Loucy (cell line): ENCODE data around the gene ANKRD13D.

ENCODE experiments used
- H2AFZ ChIP-seq: fragments of 200-600 bp; sonication (generic); 2 replicates; pipeline ENCODE4 v1.6.0; 2016; ENCODE audit warnings: antibody characterized with exemption, mild to moderate bottlenecking, low read length, moderate library complexity
- H3F3A ChIP-seq: fragments of 200-600 bp; 2 replicates; pipeline ENCODE4 v1.6.0; 2016; ENCODE audit warnings: antibody characterized with exemption, low read depth, mild to moderate bottlenecking
- H3K27me3 ChIP-seq: fragments of 200-600 bp; sonication (generic); 2 replicates; pipeline ENCODE4 v1.6.1; 2014; ENCODE audit warnings: low read length, mild to moderate bottlenecking; ENCODE audit not compliant: insufficient read depth, poor library complexity, severe bottlenecking
- H3K36me3 ChIP-seq: fragments of 200-600 bp; sonication (generic); 2 replicates; pipeline ENCODE4 v1.6.1; 2016; ENCODE audit warnings: low read length; ENCODE audit not compliant: insufficient read depth
- H3K4me1 ChIP-seq: fragments of 200-600 bp; sonication (generic); 2 replicates; pipeline ENCODE4 v1.5.1; 2014; ENCODE audit warnings: low read length, mild to moderate bottlenecking; ENCODE audit not compliant: insufficient read depth, poor library complexity, severe bottlenecking
- H3K4me2 ChIP-seq: fragments of 200-600 bp; sonication (generic); 2 replicates; pipeline ENCODE4 v1.6.0; 2014; ENCODE audit warnings: antibody characterized with exemption, low read length, low read depth, mild to moderate bottlenecking; ENCODE audit not compliant: poor library complexity, severe bottlenecking
- H3K4me3 ChIP-seq: fragments of 200-600 bp; sonication (generic); 2 replicates; pipeline ENCODE4 v1.5.1; 2014; ENCODE audit warnings: low read length, mild to moderate bottlenecking, mixed read lengths; ENCODE audit not compliant: poor library complexity, severe bottlenecking
- H3K79me2 ChIP-seq: fragments of 200-600 bp; sonication (generic); 2 replicates; pipeline ENCODE4 v1.6.1; 2014; ENCODE audit warnings: low read length; ENCODE audit not compliant: insufficient read depth
- H3K9ac ChIP-seq: fragments of 200-600 bp; sonication (generic); 2 replicates; pipeline ENCODE4 v1.6.0; 2014; ENCODE audit warnings: mild to moderate bottlenecking, low read depth, low read length, moderate library complexity; ENCODE audit not compliant: poor library complexity, severe bottlenecking
- H3K9me2 ChIP-seq: fragments of 200-600 bp; sonication (generic); replicated peaks from 2 replicates; pipeline ENCODE4 v1.6.1; 2016; ENCODE audit warnings: low read depth, low read length, mixed read lengths
- H3K9me3 ChIP-seq: fragments of 200-600 bp; sonication (generic); 2 replicates; pipeline ENCODE4 v1.6.1; 2014; ENCODE audit warnings: mild to moderate bottlenecking, antibody characterized with exemption, low read length, low read depth; ENCODE audit not compliant: insufficient read depth
- H4K20me1 ChIP-seq: fragments of 200-600 bp; sonication (generic); 2 replicates; pipeline ENCODE4 v1.6.0; 2014; ENCODE audit warnings: antibody characterized with exemption, low read length, mild to moderate bottlenecking; ENCODE audit not compliant: insufficient read depth, poor library complexity, severe bottlenecking
- EZH2phosphoT487 ChIP-seq: fragments of 200-600 bp; IDR thresholded peaks from 2 replicates; pipeline ENCODE4 v1.6.1; 2018; ENCODE audit warnings: antibody characterized with exemption, mild to moderate bottlenecking, moderate library complexity, borderline replicate concordance
- TF ChIP-seq, protein P1 (sequence below): fragments of 200-600 bp; sonication (generic); conservative IDR thresholded peaks from 2 replicates; pipeline ENCODE4 v1.5.1; 2014; ENCODE audit warnings: mild to moderate bottlenecking, antibody characterized with exemption, low read length

The ANKRD13D gene

DNA sequence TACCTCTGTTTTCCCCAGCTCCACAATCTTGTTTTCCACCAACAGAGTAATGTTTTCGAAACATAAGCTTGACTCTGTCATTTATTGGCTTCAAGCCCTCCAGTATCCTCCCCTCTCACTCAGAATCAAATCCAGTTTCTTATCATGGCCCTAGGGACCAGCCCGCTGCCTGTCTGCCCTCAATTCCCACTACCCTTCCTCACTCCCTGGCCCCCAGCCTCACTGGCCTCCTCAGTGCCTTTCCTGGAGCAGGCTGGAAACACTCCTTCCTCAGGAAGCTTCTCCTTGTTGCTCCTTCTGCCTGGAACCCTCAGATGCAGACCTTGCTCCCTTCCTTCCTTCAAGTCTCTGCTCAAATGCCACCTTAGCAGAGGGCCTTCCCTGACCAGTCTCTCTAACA lies 60.4 kb downstream of the ANKRD13D start:
- TF ChIP-seq, protein P1, sequence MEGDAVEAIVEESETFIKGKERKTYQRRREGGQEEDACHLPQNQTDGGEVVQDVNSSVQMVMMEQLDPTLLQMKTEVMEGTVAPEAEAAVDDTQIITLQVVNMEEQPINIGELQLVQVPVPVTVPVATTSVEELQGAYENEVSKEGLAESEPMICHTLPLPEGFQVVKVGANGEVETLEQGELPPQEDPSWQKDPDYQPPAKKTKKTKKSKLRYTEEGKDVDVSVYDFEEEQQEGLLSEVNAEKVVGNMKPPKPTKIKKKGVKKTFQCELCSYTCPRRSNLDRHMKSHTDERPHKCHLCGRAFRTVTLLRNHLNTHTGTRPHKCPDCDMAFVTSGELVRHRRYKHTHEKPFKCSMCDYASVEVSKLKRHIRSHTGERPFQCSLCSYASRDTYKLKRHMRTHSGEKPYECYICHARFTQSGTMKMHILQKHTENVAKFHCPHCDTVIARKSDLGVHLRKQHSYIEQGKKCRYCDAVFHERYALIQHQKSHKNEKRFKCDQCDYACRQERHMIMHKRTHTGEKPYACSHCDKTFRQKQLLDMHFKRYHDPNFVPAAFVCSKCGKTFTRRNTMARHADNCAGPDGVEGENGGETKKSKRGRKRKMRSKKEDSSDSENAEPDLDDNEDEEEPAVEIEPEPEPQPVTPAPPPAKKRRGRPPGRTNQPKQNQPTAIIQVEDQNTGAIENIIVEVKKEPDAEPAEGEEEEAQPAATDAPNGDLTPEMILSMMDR, result no peak
- TF ChIP-seq EZH2phosphoT487, result no peak
- Histone ChIP-seq H3K9ac (no peak overlapping the region), H3K36me3 (no peaks in the 10 kb centered on the region), H3K9me3 (no peaks in the 10 kb centered on the region), H2AFZ (no peak overlapping the region), H3K4me3 (no peak overlapping the region), H3K79me2 (peaks cover 9% of the 10 kb centered on the region; the same call in 1 of the 2 replicates), H3K9me2 (no peaks in the 10 kb centered on the region), H3K4me1 (peaks cover 28% of the 10 kb centered on the region), H3K27me3 (no peaks in the 10 kb centered on the region), H4K20me1 (no peaks in the 10 kb centered on the region), H3F3A (no peaks in the 10 kb centered on the region), H3K4me2 (no peak overlapping the region)

DNA sequence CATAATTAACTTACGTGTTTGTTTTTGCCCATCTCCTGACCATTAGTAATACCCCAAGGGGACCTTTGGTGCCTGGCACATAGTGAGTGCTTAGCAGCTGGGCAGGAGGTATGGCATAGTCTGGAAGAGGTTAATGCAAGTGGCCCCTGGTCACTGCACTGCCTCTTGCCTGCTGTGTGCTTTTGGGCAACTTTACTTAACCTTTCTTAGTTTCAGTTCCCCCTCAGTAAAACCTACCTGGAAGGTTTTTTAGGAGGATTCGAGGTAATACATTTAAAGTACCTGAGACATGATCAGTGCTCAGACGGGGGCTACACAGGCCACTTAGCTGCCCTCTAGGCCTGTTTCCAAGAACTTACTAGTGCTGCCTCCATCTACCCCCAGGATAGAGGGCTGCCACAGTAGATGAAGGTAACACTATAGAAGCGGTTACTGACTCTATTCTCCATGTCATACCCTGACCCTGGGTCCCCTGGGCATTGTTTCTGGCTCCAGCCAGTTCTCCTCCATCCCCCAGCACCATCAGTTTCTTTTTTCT lies 60.9 kb downstream of the ANKRD13D start:
- Histone ChIP-seq H3K27me3 (no peaks in the 10 kb centered on the region), H3K4me2 (no peak overlapping the region), H3K4me1 (peaks cover 28% of the 10 kb centered on the region), H3K4me3 (no peak overlapping the region), H3K9ac (no peak overlapping the region), H3K9me3 (no peaks in the 10 kb centered on the region), H3K79me2 (peaks cover 9% of the 10 kb centered on the region; the same call in 1 of the 2 replicates), H3K9me2 (no peaks in the 10 kb centered on the region), H4K20me1 (no peaks in the 10 kb centered on the region), H2AFZ (no peak overlapping the region), H3F3A (no peaks in the 10 kb centered on the region), H3K36me3 (no peaks in the 10 kb centered on the region)
- TF ChIP-seq, protein P1, result no peak
- TF ChIP-seq EZH2phosphoT487, result no peak

DNA sequence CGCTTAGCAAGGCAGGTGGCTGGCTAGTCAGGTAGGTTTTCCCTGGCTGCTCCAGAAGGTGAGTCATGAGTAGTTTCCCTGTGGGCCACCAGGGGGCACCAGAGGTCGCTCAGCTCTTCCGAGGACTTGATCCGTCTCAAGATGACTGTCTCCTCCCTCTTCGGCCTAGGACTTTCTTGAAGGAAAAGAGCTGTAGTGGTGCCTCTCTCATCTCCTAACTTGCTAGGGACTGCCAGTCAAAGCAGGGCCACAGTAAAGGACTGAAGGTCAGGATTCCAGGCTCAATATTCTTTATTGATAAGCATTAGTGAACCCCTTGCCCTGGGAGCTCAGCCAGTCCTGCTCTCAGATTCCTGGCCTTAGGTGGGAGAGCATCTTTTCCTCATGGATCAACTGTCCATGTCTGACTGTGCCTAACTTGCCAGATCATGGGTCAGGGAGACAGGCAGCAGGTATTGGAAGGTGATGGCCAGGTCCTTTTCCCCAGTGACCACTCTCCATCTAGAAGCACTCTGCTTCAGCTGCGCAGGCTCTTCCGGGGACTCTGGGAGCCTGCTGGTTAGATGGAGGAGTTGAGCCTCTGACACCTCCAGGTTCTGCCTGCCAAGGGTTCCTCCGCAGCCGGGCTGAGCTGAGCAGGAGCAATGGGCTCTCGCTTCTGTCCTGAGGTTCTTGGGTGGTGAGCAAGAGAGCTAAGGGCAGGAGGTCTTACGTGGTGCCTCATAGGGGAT lies 62.3 kb downstream of the ANKRD13D start:
- H3K4me2 ChIP-seq, result peak overlapping the region; percentile 33
- peak overlapping the region; percentile 7 for H3K9ac ChIP-seq
- no peaks in the 10 kb centered on the region for H3K36me3 ChIP-seq
- peaks cover 26% of the 10 kb centered on the region for H3K4me1 ChIP-seq
- no peak for TF ChIP-seq EZH2phosphoT487
- TF ChIP-seq, protein P1, result peak; percentile 85
- H3K9me3 ChIP-seq, result no peaks in the 10 kb centered on the region
- no peak overlapping the region for H3K4me3 ChIP-seq
- no peak overlapping the region for H2AFZ ChIP-seq
- H3F3A ChIP-seq, result no peaks in the 10 kb centered on the region
- H3K9me2 ChIP-seq, result no peaks in the 10 kb centered on the region
- H4K20me1 ChIP-seq, result no peaks in the 10 kb centered on the region
- H3K27me3 ChIP-seq, result no peaks in the 10 kb centered on the region
- H3K79me2 ChIP-seq, result peaks cover 9% of the 10 kb centered on the region; the same call in 1 of the 2 replicates
